Endothelial cell of umbilical vein (primary cell): Measurements from ENCODE around the gene SORCS2. TPM values are rescaled to one million over a fixed set of nuclear protein-coding genes. Genes with fewer than 3 reads are reported as not detected.
"Not testable (repeated sequence)": the region's sequence is repeated elsewhere in the genome, so short reads cannot be mapped to it uniquely, and the experiment has no call there.

Experiments
- BruUV-seq: library from RNA; stranded (reverse); fragments of 400-500 nt; replicated peaks from 2 replicates; lab custom pipeline; 2021; lab: Mats Ljungman, UMichigan
- CTCF ChIA-PET: fragments of 300-600, 350-600 bp; sonication (Branson Sonifier 250); formaldehyde crosslinking; loops from one replicate; lab custom pipeline; 2021; ENCODE audit warnings: antibody characterized with exemption, inconsistent platforms; lab: Charles Lee
- POLR2A ChIA-PET: fragments of 300-600, 350-600 bp; sonication (Branson Sonifier 250); formaldehyde crosslinking; loops from one replicate; lab custom pipeline; 2021; ENCODE audit warnings: antibody characterized with exemption, inconsistent platforms; lab: Charles Lee
- DNase-seq: peaks from one replicate; pipeline ENCODE4 v3.0.0-alpha.2; 2011; ENCODE audit warnings: low read depth, low spot score
- FAIRE-seq: peaks from 2 replicates; lab custom pipeline; 2011; peaks lifted over from hg19 to GRCh38; lab: Jason Lieb, UNC
- H2AFZ ChIP-seq: 2 replicates; pipeline ENCODE4 v1.6.0; 2012; ENCODE audit warnings: low read depth, low read length, control low read depth, inconsistent platforms
- H3K27ac ChIP-seq: 2 replicates; pipeline ENCODE4 v1.5.1; 2011; ENCODE audit warnings: low read depth, mild to moderate bottlenecking, control low read depth, low read length, moderate library complexity; ENCODE audit not compliant: insufficient read depth
- H3K27me3 ChIP-seq, 2 experiments: 2 replicates each; pipeline versions ENCODE4 v1.6.0 to v1.6.1; 2011; ENCODE audit warnings: low read length in 2 of 2, mixed read lengths in 1 of 2; ENCODE audit not compliant: control insufficient read depth in 2 of 2, insufficient read depth in 2 of 2
- H3K36me3 ChIP-seq, 2 experiments: 2 replicates in 1 of 2; 3 replicates in 1 of 2; pipeline ENCODE4 v1.5.1; 2011; ENCODE audit warnings: low read length in 2 of 2, mild to moderate bottlenecking in 1 of 2, moderate library complexity in 1 of 2; ENCODE audit not compliant: control insufficient read depth in 2 of 2, insufficient read depth in 2 of 2; ENCODE audit errors: extremely low read depth in 1 of 2
- H3K4me1 ChIP-seq: 3 replicates; pipeline ENCODE4 v1.5.1; 2011; ENCODE audit warnings: mild to moderate bottlenecking, low read length; ENCODE audit not compliant: control insufficient read depth, insufficient read depth; ENCODE audit errors: extremely low read depth
- H3K4me2 ChIP-seq: 2 replicates; pipeline ENCODE4 v1.6.1; 2011; ENCODE audit warnings: low read length, control low read depth, mixed read lengths; ENCODE audit not compliant: insufficient read depth
- H3K4me3 ChIP-seq, 3 experiments: fragments of 200-600 bp in 1 of 3; sonication (generic), shearing (Covaris generic) in 1 of 3; replicated peaks in 1 of 3; 2 replicates each; pipeline ENCODE4 v1.5.1; 2011 to 2016; ENCODE audit warnings: control low read depth in 3 of 3, low read length in 3 of 3, mild to moderate bottlenecking in 2 of 3, inconsistent platforms in 1 of 3, low read depth in 1 of 3, moderate library complexity in 1 of 3; ENCODE audit not compliant: insufficient read depth in 1 of 3
- H3K79me2 ChIP-seq: 2 replicates; pipeline ENCODE4 v1.6.0; 2012; ENCODE audit warnings: low read length, inconsistent platforms; ENCODE audit not compliant: control insufficient read depth, insufficient read depth
- H3K9ac ChIP-seq: replicated peaks from 2 replicates; pipeline ENCODE3; 2011; ENCODE audit warnings: low read length, control low read depth; ENCODE audit not compliant: insufficient read depth; ENCODE audit errors: extremely low read depth
- H3K9me1 ChIP-seq: replicated peaks from 3 replicates; pipeline ENCODE4 v1.6.0; 2011; ENCODE audit warnings: mild to moderate bottlenecking, low read length; ENCODE audit not compliant: control insufficient read depth, insufficient read depth; ENCODE audit errors: extremely low read depth
- H3K9me3 ChIP-seq: replicated peaks from 2 replicates; pipeline ENCODE4 v1.5.1; 2012; ENCODE audit warnings: low read length, inconsistent platforms; ENCODE audit not compliant: control insufficient read depth, insufficient read depth
- H4K20me1 ChIP-seq: replicated peaks from 2 replicates; pipeline ENCODE3; 2011; ENCODE audit warnings: mild to moderate bottlenecking, low read length; ENCODE audit not compliant: control insufficient read depth, insufficient read depth; ENCODE audit errors: extremely low read depth
- CTCF ChIP-seq, 2 donors: IDR thresholded peaks; 1 replicate in 1 of 2; 2 replicates in 1 of 2; pipeline ENCODE4 v1.5.1; 2011; ENCODE audit warnings: low read length in 2 of 2, mild to moderate bottlenecking in 2 of 2, moderate library complexity in 2 of 2, control low read depth in 1 of 2, inconsistent platforms in 1 of 2, low read depth in 1 of 2; ENCODE audit not compliant: insufficient read depth in 1 of 2; ENCODE audit errors: extremely low read depth in 1 of 2
- EZH2 ChIP-seq: IDR thresholded peaks from 2 replicates; pipeline ENCODE4 v1.6.1; 2012; ENCODE audit warnings: borderline replicate concordance, low read depth, mild to moderate bottlenecking, moderate library complexity, low read length, inconsistent platforms; ENCODE audit not compliant: severe bottlenecking
- FOS ChIP-seq: IDR thresholded peaks from 2 replicates; pipeline ENCODE4 v1.6.1; 2011; ENCODE audit warnings: mild to moderate bottlenecking, low read length, moderate library complexity, borderline replicate concordance; ENCODE audit not compliant: insufficient read depth
- GATA2 ChIP-seq: IDR thresholded peaks from 2 replicates; pipeline ENCODE4 v1.7.0; 2011; ENCODE audit warnings: low read depth, mild to moderate bottlenecking, moderate library complexity, mixed read lengths, low read length; ENCODE audit not compliant: insufficient read length, insufficient read depth
- JUN ChIP-seq: IDR thresholded peaks from 2 replicates; pipeline ENCODE4 v1.6.1; 2011; ENCODE audit warnings: borderline replicate concordance, low read depth; ENCODE audit not compliant: insufficient read length, insufficient read depth
- MAX ChIP-seq: IDR thresholded peaks from 2 replicates; pipeline ENCODE4 v1.6.1; 2011; ENCODE audit not compliant: insufficient read depth, insufficient read length
- MYC ChIP-seq: IDR thresholded peaks from one replicate; pipeline ENCODE4 v1.6.1; 2011; ENCODE audit warnings: mild to moderate bottlenecking, low read depth, low read length
- POLR2A ChIP-seq: IDR thresholded peaks from 2 replicates; pipeline ENCODE4 v1.6.1; 2012; ENCODE audit warnings: low read depth, mild to moderate bottlenecking, control low read depth, low read length
- POLR2AphosphoS5 ChIP-seq: IDR thresholded peaks from 2 replicates; pipeline ENCODE4 v1.6.1; 2012; ENCODE audit warnings: low read depth, mild to moderate bottlenecking, control low read depth, low read length, moderate library complexity; ENCODE audit not compliant: insufficient read depth
- dilution Hi-C: fragments of 300-500 bp; cut with MboI; formaldehyde crosslinking; loops from one replicate; pipeline ENCODE4 v1.15.0; 2019; ENCODE audit warnings: low sequenced_read_pairs; ENCODE audit not compliant: extremely low pct_ligation_motif_present
- intact Hi-C: fragments of 100-400 bp; cut with micrococcal nuclease; formaldehyde crosslinking; loops from one replicate; pipeline ENCODE4 v1.10.0; 2022
- polyA plus RNA-seq, 4 experiments: library from polyadenylated mRNA; depleted of rRNA in 3 of 4; stranded (reverse) in 3 of 4; unstranded in 1 of 4; fragments of >200 nt; gene quantifications; 2 replicates each; pipeline versions ENCODE4 v1.2.1 to v1.2.3, GENCODE V29; 2011 to 2012; ENCODE audit warnings: missing spikeins in 1 of 4
- total RNA-seq: library from RNA; stranded (reverse); gene quantifications from 2 replicates; pipeline ENCODE4 v1.2.3, GENCODE V29; 2021

The SORCS2 gene
- total and polyA plus RNA-seq, 2 donors (not counting 3 experiments of a cell fraction or from before 2014, with no cell fraction given): not detected

GRCh38 chr4:7214359-7214758 lies 22.0 kb downstream of the SORCS2 start:
- no peaks in the 10 kb centered on the region for H3K79me2 ChIP-seq
- no peaks in the 10 kb centered on the region for H3K9me3 ChIP-seq
- no TSS peak for BruUV-seq
- H3K36me3 ChIP-seq: no peaks in the 10 kb centered on the region
- TF ChIP-seq POLR2A (no peak), JUN (no peak), FOS (no peak), GATA2 (no peak), EZH2 (no peak), MYC (no peak), MAX (no peak), POLR2AphosphoS5 (no peak), CTCF (IDR thresholded peaks at IDR 0.05; ENCODE audit: extremely low read depth in 1 of 2, insufficient read depth in 1 of 2, low read depth in 1 of 2, low read length in 2 of 2) (no peak)
- no peaks in the 10 kb centered on the region for H3K9me1 ChIP-seq
- H3K4me3 ChIP-seq: no peak overlapping the region
- ChIA-PET CTCF (interaction anchor here (1.1 kb wide), 1 partner anchor 20 kb away, joined by 3 read pairs; no protein-coding TSS in a partner anchor), POLR2A (no interaction called here)
- no peak overlapping the region for H3K27ac ChIP-seq
- dilution Hi-C loops: no loop called here
- H2AFZ ChIP-seq: no peak overlapping the region
- DNase-seq (no peak), FAIRE-seq (no peak)
- H4K20me1 ChIP-seq: no peaks in the 10 kb centered on the region
- no peak overlapping the region for H3K9ac ChIP-seq
- H3K4me1 ChIP-seq: no peaks in the 10 kb centered on the region
- H3K27me3 ChIP-seq: no peaks in the 10 kb centered on the region
- no peak overlapping the region for H3K4me2 ChIP-seq
- intact Hi-C loops: no loop called here

- H2AFZ ChIP-seq, FAIRE-seq, DNase-seq, intact Hi-C loops, dilution Hi-C loops, H3K27me3 ChIP-seq, H3K9me3 ChIP-seq, CTCF ChIA-PET, H4K20me1 ChIP-seq, H3K9ac ChIP-seq, H3K4me3 ChIP-seq, H3K4me2 ChIP-seq, H3K36me3 ChIP-seq, H3K4me1 ChIP-seq, H3K9me1 ChIP-seq, H3K79me2 ChIP-seq, H3K27ac ChIP-seq, POLR2A ChIA-PET, BruUV-seq: not testable (repeated sequence)
These were observed 22.8 kb downstream of the SORCS2 start for GRCh38 chr4:7215187-7215586.
